K562 (cell line): ENCODE data around the gene NUP50. TPM values are rescaled to one million over a fixed set of nuclear protein-coding genes. Genes with fewer than 3 reads are reported as not detected.

Experiments
- ATAC-seq: fragments of 200-7000 bp; cut with Tn5 transposase; 3 replicates; pipeline ENCODE4 v1.9.1; 2020; ENCODE audit warnings: moderate library complexity
- BruUV-seq: library from RNA; stranded (reverse); fragments of 400-500 nt; replicated peaks from 2 replicates; lab custom pipeline; 2021; lab: Mats Ljungman, UMichigan
- CTCF ChIA-PET: fragments of 300-600 bp; formaldehyde crosslinking; extraction: SDS; loops from one replicate; lab custom pipeline; 2021; ENCODE audit warnings: low intra/inter-chr PET ratio; lab: Yijun Ruan, JAX
- POLR2A ChIA-PET: fragments of 300-600, 350-650 bp; sonication (Branson Sonifier 250); formaldehyde crosslinking; extraction: SDS; loops from one replicate; lab custom pipeline; 2021; ENCODE audit warnings: antibody characterized with exemption, inconsistent platforms; lab: Yijun Ruan, JAX
- DNase-seq, 4 experiments: peaks; one replicate each; pipeline versions ENCODE4 v3.0.0 to v3.0.0-alpha.2; 2011 to 2018; ENCODE audit warnings: low spot score in 3 of 4, mixed read lengths in 3 of 4; ENCODE audit errors: extremely low read depth in 1 of 4
- FAIRE-seq: peaks from 2 replicates; lab custom pipeline; 2011; peaks lifted over from hg19 to GRCh38; lab: Jason Lieb, UNC
- H2AFZ ChIP-seq: 2 replicates; pipeline ENCODE4 v1.6.0; 2011; ENCODE audit warnings: low read depth, low read length, control low read depth, inconsistent platforms
- H3K27ac ChIP-seq: fragments of 200-600 bp; 3 replicates; pipeline ENCODE4 v1.8.0; 2011; ENCODE audit warnings: low read depth, mild to moderate bottlenecking, control low read depth, inconsistent platforms, low read length, moderate library complexity, mixed read lengths; ENCODE audit errors: extremely low read depth
- H3K27me3 ChIP-seq, 2 experiments: fragments of 300-600 bp in 1 of 2; 2 replicates in 1 of 2; 3 replicates in 1 of 2; pipeline versions ENCODE4 v1.6.0 to v1.8.0; 2011; ENCODE audit warnings: inconsistent platforms in 2 of 2, low read length in 2 of 2, mild to moderate bottlenecking in 1 of 2, mixed read lengths in 1 of 2, moderate library complexity in 1 of 2; ENCODE audit not compliant: control insufficient read depth in 2 of 2, insufficient read depth in 2 of 2
- H3K36me3 ChIP-seq: fragments of 300-600 bp; 3 replicates; pipeline ENCODE4 v1.8.0; 2011; ENCODE audit warnings: mild to moderate bottlenecking, low read length, inconsistent platforms; ENCODE audit not compliant: control insufficient read depth, insufficient read depth
- H3K4me1 ChIP-seq, 2 experiments: fragments of 200-600 bp in 1 of 2; replicated peaks in 1 of 2; 2 replicates in 1 of 2; 3 replicates in 1 of 2; pipeline versions ENCODE4 v1.5.1 to v1.8.0; 2011; ENCODE audit warnings: inconsistent platforms in 2 of 2, low read length in 2 of 2, mild to moderate bottlenecking in 1 of 2, mixed read lengths in 1 of 2, moderate library complexity in 1 of 2; ENCODE audit not compliant: control insufficient read depth in 2 of 2, insufficient read depth in 2 of 2
- H3K4me2 ChIP-seq: 2 replicates; pipeline ENCODE4 v1.6.1; 2011; ENCODE audit warnings: low read length, control low read depth, inconsistent platforms, mixed read lengths; ENCODE audit not compliant: insufficient read depth
- H3K4me3 ChIP-seq: fragments of 200-600 bp; sonication (generic), shearing (Covaris generic); 2 replicates; pipeline ENCODE4 v1.5.1; 2016; ENCODE audit warnings: control low read depth, inconsistent platforms
- H3K79me2 ChIP-seq: fragments of 200-600 bp; 3 replicates; pipeline ENCODE4 v1.8.0; 2011; ENCODE audit warnings: low read length, inconsistent platforms; ENCODE audit not compliant: control insufficient read depth, insufficient read depth
- H3K9ac ChIP-seq, 2 experiments: 2 replicates each; pipeline versions ENCODE4 v1.6.0 to v1.6.1; 2011; ENCODE audit warnings: low read depth in 2 of 2, low read length in 2 of 2, control low read depth in 1 of 2, inconsistent platforms in 1 of 2, mild to moderate bottlenecking in 1 of 2, mixed read lengths in 1 of 2; ENCODE audit not compliant: insufficient read depth in 1 of 2
- H3K9me1 ChIP-seq: one replicate; pipeline ENCODE4 v1.6.0; 2011; ENCODE audit warnings: inconsistent platforms, mild to moderate bottlenecking, low read length, moderate library complexity; ENCODE audit not compliant: control insufficient read depth, insufficient read depth
- H3K9me3 ChIP-seq: replicated peaks from 2 replicates; pipeline ENCODE4 v1.5.1; 2011; ENCODE audit warnings: low read depth, low read length, inconsistent platforms; ENCODE audit not compliant: control insufficient read depth, insufficient read depth
- H4K20me1 ChIP-seq: replicated peaks from 2 replicates; pipeline ENCODE4 v1.6.1; 2011; ENCODE audit warnings: low read length, inconsistent platforms, mixed read lengths; ENCODE audit not compliant: control insufficient read depth, insufficient read depth
- ATF7 ChIP-seq: fragments of 450-650 bp; IDR thresholded peaks from 2 replicates; pipeline ENCODE4 v1.7.1; 2014; ENCODE audit warnings: mild to moderate bottlenecking, moderate library complexity
- FOXK2 ChIP-seq, 2 experiments: fragments of 450-650 bp; IDR thresholded peaks in 1 of 2; conservative IDR thresholded peaks in 1 of 2; 2 replicates each; pipeline ENCODE4 v1.6.1; 2016; ENCODE audit warnings: low read depth in 2 of 2, mild to moderate bottlenecking in 1 of 2
- PRDM10 ChIP-seq: fragments of 450-650 bp; IDR thresholded peaks from 2 replicates; pipeline ENCODE4 v1.6.1; 2018; ENCODE audit not compliant: partially characterized antibody
- ZNF232 ChIP-seq: sonication (generic); formaldehyde crosslinking; IDR thresholded peaks from 2 replicates; pipeline ENCODE4 v1.8.0; 2022; ENCODE audit warnings: mild to moderate bottlenecking, missing genetic modification reagents
- WGBS: fragments of 100-300 bp; shearing (Covaris generic); methylation state at CpG from one replicate; pipeline ENCODE4 v1.1.6; 2016; ENCODE audit warnings: low coverage, mixed read lengths; ENCODE audit not compliant: insufficient coverage; ENCODE audit errors: missing lambda C conversion rate; 5-methylcytosine and 5-hydroxymethylcytosine counted together
- in situ Hi-C: fragments of 300-500 bp; cut with MboI; formaldehyde crosslinking; loops from 4 replicates; pipeline ENCODE4 v1.15.0; 2018; ENCODE audit warnings: inconsistent platforms, mixed read lengths
- intact Hi-C: fragments of 100-400 bp; cut with micrococcal nuclease; formaldehyde crosslinking; loops from 2 replicates; pipeline ENCODE4 v1.14.2; 2022
- polyA plus RNA-seq, 8 experiments: library from polyadenylated mRNA; depleted of rRNA in 4 of 8; stranded (reverse) in 5 of 8; unstranded in 3 of 8; fragments of >200 nt; fragmentation: Nextera tagmentation in 2 of 8; fragmentation: Illumina TruSeq in 1 of 8; extraction: Ambion mirVana in 2 of 8; extraction: Trizol in 1 of 8; gene quantifications; 2 replicates each; pipeline versions ENCODE4 v1.2.1 to v1.2.3, GENCODE V29; 2011 to 2014; ENCODE audit warnings: inconsistent platforms in 1 of 8, missing spikeins in 1 of 8
- total RNA-seq, 7 experiments: library from RNA; depleted of rRNA in 6 of 7; stranded (reverse); fragments of >200 nt in 6 of 7; fragmentation: Illumina TruSeq in 2 of 7; extraction: Trizol in 2 of 7; gene quantifications; 2 replicates each; pipeline versions ENCODE4 v1.2.1 to v1.2.3, GENCODE V29; 2011 to 2021; ENCODE audit warnings: low replicate concordance in 1 of 7

NUP50 gene
- total and polyA plus RNA-seq, 9 of the 15 experiments (the other 6 are each of a cell fraction or from before 2014, with no cell fraction given) = 23.8 to 83.7 (median 55.3) TPM

- POLR2A ChIA-PET = no interaction called here
- 63% methylated on average over 15 of the region's 28 CpGs for WGBS
- no peak for DNase-seq
- no peak for FAIRE-seq
- Histone ChIP-seq H3K9me1 (peaks cover 6% of the 10 kb centered on the region), H2AFZ (no peak overlapping the region), H3K9me3 (no peaks in the 10 kb centered on the region), H3K36me3 (no peaks in the 10 kb centered on the region), H3K27ac (no peak overlapping the region), H3K79me2 (no peaks in the 10 kb centered on the region), H3K9ac (no peak overlapping the region; a peak in 1 of 4 replicates), H4K20me1 (no peaks in the 10 kb centered on the region; the same call in 1 of the 2 replicates), H3K4me3 (no peak overlapping the region), H3K4me1 (peaks cover 7 to 40% of the 10 kb centered on the region in 2 experiments; a peak in 4 of 5 replicates), H3K27me3 (no peaks in the 10 kb centered on the region), H3K4me2 (no peak overlapping the region)
- intact Hi-C loops (no loop called here), in situ Hi-C loops (loop anchor here (10.0 kb wide), 2 partner anchors 83 to 1507 kb away; no protein-coding TSS in a partner anchor)
- ATAC-seq = peak; percentile 44; the same call in 2 of the 3 replicates
- no TSS peak for BruUV-seq
- CTCF ChIA-PET = no interaction called here
- TF ChIP-seq ZNF232 (CRISPR knock-in tag) = no peak
- TF ChIP-seq ATF7 = peak; percentile 62
- TF ChIP-seq PRDM10 = peak; percentile 97
- 0 out of 4 replicates have a peak, but pooled peaks of 1 of the 2 experiments have one; percentile 60 for TF ChIP-seq FOXK2 (conservative IDR thresholded peaks at IDR 0.05 in 1 of 2, IDR thresholded peaks at IDR 0.05 in 1 of 2; ENCODE audit: low read depth in 2 of 2)
Measured at GRCh38 chr22:45197606-45198462, 34.1 kb downstream of the NUP50 start.
